NCI-H1436 (cell line): ENCODE results near the gene TMSB10.

Experiments
- DNase-seq: peaks from one replicate; lab custom pipeline; 2025; lab: John Stamatoyannopoulos, UW

The TMSB10 gene

DNA sequence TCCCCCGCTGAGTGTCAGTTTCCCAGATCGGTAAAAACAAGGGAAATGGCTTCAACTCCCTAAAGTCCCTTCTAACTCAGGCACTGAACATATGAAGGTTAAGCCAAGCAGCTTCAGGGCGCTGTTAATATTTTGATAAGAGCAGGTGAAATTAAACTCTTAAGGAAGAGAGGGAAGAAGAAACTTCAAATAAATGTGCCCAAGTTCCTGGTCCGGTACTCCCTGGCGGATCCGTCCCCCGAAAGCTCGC, 25.1 kb upstream of the TMSB10 start:
- DNase-seq = no peak

DNA sequence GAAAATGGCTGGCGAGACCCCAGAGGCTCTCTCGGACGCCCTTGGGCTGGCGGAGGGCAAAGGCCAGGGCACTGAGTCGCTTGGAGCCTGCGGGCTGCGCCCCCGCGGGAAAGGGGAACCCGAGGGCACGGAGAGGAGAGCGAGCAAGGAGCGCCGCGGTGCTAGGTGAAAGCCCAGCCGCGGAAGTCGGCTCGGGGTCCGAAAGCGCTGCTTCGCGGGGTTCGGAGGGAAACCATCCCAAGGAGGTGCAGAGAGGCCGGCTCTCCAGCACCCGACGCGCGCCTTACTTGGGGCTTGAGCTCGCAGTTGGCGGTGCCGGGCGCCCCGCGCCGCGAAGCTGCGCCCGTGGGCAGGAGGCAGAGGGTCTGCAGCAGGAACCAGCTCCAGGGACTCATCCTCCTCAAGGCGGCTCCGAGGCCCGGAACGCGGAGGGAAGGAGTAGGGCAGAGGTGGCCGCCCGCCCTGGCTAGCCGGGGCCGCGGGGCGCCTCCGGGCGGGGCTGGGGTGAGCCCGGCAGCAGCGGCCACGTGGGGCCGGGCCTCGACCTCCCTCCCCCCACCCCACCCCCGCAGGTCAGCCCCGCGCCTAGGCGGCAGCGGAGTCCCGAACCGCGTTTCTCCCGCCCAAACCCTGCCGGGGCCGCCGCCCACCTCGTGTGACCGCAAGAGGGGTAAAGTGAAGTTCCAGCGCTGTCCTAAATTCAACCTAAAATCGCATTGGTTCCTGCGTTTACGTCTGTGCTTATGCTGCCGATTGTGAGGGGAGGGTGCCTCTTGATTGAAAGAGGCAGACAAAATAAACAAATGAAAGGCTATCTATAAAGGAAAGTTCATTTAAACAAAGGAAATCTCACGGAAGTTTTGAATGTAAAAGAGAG, 24.6 kb upstream of the TMSB10 start, which contains the start of gene TRABD2A:
Gene TRABD2A (minus strand): TSS at position 440 of the 877 bp plus-strand sequence. CDS start 45 bp downstream, at position 395.
- DNase-seq = no peak

DNA sequence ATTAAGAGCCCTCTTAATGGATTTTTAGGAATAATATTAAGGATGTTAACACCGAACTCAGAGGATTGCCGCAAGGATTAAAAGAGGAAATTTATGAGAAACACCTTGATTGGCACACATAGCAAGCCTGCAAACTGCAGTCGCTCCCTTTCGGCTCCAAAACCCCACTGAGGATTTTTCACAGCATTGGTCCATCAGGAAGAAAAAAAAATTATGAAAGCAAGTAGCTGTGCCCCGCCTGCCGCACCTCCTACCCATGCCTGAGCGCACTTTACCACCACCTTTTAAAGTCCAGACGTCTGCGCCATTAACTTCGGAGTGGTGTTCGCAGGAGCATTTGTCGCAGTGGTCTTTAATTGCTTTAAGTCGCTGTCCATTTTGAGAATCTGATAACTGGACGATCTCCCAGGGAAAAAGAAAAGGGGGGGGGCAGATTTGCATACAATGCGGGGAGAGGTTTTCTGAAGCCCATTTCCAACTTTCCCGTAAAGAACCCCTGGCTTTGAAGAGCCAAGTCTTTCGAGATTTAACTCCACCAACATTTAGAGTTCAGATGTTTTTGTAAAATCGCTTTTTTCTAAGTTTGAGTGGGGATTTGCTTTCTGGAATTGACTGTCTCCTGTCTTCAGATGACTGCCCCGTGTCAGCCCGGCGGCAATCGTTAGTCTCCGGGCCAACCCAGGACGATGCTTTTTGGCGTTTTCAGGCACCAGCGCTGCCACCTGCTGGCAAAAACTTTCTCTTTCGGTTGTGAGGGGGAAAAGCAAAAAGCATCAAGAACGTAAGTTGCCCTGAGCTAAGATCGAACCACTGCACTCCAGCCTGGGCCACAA, 23.7 kb upstream of the TMSB10 start:
- peak; percentile 26 for DNase-seq

DNA sequence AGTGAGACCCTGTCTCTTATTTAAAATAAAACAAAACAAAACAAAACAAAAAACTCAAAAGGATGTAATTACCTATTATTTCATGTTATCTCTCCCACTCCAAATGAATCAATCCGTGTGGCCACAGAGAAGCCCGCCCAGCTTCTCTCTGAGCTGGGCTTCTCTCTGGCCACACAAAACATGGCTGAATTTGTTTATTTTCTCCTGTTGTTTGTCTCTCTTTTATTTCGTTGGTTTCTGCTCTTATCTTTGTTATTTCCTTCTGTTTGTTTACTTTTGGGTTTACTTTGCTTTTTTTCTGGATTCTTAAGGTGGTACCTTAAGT, 23.1 kb upstream of the TMSB10 start:
- no peak for DNase-seq

DNA sequence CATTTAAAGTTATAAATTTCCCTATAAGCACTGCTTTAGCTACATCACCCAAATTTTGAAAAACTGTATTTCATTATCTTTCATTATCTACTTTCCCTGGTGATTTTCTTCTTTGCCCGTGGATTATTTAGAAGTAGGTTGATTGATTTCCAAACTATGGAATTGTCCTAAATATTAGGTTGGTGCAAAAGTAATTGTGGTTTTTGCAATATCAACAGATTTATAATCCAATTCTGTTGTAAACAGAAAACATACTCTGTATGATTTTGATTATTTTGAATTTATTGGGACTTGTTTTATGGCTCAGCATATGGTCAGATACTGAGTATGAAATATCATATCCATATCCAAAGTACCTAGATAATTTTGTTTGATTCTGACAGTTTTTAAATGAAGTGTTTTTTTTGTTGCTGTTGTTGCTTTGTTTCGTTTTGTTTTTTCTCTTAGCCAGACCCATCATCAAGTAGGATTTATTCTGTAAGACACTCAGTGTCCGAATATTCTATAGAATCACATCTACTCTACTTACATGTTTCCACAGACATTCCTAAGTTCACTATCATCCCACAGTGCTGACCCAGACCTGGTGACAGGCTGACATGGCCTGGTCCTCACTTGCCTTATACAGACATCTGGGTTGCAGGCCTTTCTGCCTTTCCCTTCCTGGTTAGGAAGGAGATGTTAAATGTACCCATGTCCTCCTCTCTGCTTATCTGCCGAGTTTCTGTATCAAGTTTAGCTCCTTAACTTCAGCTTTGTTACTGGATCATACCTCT, 22.5 kb upstream of the TMSB10 start:
- DNase-seq = no peak

DNA sequence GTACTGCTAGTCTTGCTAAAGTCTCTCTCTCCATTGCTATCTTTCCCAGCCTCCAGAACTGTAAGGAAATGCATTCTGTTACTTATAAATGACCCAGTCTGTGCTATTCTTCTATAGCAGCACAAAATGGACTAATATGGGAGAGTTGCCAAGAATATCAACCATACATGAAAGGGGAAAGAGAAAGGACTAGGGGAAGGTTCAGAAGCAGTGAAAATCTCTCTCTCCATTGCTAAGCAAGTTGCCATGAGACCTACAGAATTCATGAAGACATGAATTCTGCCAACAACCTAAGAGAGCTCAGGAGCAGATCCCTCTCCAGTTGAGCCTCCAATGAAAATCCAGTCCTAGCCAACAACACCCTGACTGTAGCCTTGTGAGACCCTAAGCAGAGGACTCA, 21.0 kb upstream of the TMSB10 start:
- DNase-seq = no peak

DNA sequence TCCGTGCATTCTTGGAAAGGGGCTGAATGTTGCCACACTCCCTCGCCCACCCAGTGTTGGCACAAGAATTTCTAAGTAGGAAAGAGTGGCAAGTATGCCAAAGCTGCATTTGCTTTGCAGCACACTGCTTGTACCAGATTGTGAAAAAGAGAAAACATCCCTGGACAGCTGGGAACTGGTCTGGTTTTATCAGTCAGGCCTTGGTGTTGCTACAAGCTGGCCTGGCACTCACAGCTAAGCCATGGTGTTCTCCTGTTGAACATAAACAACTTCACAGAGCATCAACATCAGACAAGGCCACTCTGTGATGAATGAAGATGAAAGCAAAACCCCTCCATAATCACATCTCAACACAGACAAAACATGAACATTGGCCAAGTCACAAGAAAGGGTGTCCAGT, 20.3 kb upstream of the TMSB10 start:
- DNase-seq = no peak

DNA sequence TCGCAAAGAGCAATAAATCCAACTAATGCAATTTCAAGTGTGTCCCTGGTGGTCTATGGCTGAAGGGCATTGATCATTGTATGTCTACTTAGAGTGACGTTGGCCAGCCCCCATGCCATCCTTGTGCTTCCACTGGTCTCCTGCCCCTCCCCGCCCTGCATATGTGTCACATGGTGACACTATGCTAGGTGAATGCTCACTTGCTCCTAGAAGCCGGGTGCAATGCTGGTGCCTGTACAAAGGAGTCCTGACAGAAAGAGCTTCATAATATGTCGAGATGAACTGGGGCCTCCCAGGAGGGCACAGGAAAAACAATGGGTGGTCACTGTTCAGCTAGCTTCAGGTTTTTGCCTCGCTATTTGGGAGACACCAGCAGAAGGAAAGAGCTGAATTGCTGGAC, 18.7 kb upstream of the TMSB10 start:
- DNase-seq = no peak

DNA sequence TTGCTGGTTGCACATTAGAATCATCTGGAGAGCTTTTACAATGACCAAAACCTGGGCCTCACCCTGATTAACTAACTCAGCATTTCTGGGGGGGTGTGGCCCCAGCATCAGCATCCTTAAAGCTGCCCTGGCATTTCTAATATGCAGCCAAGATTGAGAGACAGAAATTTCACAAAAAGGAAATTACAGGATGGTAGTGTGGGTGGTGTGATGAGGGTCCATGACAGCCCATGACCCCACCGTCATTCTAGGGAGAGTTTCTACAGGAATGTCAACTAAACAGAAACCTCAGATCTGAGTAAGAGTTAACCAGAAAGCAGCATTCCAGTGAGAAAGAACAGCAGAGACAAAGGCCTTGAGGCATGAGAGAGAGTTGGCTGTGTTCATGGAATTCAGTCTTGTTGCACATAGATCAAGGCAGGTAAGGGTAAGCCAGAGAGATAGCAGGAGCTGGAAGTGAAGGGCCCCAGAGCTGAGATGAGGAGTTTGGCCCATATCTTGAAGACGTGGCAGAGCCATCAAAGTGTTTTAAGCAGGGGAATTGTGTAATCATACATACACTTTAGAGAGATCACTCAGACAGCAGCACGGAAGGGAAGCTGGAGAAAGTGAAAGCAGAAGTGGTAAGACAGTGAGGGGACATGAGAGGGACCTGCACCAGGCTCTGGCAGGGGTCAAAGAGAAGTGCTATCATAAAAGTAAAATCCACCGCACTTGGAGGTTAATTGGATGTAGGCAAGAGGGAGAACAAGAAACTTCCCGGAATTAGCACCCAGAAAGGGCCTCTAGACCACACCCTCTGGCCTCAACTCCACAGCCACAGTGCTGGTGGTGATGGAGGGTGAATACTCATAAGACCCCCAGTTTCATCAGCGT, 16.8 kb upstream of the TMSB10 start:
- no peak for DNase-seq

DNA sequence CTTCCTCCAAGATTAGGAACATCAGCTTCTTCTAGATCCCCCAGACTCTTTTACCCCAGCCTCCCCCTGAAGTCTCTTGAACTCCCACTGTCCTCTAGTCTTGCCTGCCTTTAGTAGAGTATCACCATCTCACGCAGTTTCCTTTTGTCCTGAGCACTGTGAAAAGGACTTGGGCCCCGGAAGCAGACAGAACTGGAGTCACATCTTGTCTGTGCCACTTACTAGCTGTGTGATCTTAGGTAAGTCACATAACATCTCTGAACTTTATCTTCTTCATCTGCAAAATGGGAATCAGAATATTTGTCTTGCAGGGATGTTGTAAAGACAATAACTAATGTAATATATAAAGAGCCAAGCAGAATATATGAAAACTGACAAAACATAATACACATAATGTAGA, 16.1 kb upstream of the TMSB10 start:
- no peak for DNase-seq

DNA sequence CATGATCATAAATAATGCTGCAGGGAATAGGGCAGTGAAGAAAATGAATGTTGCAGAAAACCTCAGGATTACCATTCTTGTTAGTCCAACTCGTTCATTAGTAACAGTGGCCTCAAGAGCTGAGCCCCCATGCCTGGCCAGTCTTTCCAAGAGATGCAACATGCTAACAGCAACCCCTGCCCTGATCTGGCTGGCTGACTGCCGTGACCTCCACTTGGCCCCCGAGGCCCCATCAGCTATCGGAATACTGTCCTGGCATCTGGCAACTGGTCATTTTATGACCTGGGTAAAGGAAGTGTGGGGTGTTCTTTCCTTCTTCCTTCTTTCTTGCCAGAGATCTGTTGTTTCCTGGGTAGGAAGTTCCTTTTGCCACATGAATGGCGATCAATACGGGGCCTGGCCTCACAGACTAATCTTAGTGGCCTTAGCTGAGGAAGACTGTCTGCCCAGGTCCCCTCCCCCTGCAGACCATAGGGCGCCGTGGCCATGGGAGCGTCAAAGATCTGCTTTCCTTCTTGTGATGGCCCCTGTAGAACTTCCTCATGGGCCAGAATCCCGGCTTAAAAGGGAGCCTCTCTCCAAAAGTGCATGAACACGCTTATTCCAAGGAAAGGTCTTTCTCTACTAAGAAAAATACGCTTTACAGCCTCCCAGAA, 14.0 kb upstream of the TMSB10 start:
- no peak for DNase-seq

DNA sequence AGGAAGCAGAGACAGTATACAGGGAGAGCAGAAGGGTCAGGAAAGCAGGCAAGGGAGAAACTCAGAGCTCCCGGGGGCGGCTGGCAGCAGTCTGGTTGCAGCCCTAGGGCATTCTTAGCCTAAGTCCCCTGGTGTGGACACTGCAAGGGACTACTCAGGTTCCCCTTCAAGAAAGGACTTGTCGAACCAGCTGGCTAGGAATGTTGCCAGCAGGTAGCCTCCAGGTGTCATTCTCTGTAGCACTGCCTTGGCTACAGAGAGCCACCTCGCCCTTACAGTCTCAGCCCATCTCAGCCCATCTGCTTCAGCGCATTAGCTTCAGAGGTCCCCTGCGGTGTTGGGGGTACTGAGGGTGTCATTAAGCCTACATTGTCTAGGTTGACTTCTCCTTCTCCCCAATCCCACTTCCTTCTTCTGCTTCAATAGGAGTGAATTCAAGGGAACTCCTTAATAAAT, 11.3 kb upstream of the TMSB10 start:
- DNase-seq = no peak

DNA sequence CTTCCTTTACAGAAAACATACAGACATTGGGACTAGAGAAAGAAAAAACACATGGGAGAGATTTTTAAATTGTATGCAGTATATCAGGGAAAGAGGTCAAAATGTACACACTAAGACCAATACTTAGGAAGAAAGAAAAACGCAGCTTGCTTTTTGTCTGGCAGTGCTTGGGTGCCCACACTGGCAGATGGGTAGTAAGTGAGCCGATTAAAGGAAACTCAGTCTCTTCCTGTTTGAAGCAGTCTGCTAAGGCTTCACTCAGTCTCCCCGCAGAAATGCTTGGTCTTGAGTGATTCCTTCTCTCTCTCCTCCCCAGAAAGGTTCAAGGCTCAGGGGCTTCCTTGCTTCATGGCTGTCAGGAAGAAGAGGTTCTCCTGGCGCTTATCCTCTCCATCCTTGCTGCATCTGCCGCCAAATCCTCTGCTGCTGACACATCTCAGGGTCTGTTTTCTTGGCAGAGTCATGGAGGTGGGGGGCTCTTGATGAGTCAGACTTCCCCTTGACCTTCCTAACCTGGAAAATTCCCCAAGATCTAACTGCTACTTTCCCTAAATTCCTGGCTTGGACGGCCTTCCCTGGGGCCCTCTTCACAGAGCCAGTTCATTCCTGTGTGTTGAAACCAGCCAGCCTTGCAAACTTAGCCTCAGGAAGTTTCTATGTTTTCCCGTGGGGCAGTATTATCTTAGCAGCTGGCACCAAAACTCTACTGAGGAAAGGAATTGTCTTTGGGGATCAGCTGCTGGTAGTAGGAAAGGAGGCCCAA, 10.5 kb upstream of the TMSB10 start:
- DNase-seq = no peak

DNA sequence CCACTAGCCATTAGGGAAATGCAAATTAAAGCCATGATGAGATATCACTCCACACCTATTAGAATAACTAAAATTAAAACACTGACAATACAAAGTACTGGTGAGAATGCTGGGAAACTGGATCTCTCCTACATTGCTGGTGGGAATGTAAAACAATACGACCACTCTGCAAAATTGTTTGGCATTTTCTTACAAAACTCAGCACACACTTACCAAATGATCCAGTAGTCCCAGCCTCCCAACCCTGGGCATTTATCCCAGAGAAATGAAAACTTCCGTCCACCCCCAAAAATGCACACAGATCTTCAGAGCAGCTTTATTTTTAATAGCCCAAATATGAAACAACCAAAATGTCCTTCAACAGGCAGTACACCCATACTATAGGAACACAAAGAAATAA, 8.9 kb upstream of the TMSB10 start:
- DNase-seq = no peak

DNA sequence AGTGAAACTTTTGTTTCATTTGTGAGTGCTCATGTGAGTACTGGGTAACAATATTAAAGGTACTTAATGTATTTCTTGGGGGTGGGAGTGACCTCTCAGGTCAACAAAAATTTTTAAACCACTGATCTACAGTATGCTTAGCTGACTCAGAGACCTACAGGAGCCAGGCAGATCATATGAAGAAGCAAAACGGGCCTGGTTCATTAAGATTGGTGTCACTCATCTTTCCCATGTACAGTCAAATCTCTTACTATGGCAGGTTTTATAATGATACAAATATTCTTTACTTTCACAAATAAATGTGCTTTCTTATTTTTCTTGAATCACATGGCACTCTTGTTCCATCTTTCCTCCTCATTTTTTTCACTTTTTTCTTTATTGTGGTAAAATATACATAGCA, 7.7 kb upstream of the TMSB10 start:
- no peak for DNase-seq

DNA sequence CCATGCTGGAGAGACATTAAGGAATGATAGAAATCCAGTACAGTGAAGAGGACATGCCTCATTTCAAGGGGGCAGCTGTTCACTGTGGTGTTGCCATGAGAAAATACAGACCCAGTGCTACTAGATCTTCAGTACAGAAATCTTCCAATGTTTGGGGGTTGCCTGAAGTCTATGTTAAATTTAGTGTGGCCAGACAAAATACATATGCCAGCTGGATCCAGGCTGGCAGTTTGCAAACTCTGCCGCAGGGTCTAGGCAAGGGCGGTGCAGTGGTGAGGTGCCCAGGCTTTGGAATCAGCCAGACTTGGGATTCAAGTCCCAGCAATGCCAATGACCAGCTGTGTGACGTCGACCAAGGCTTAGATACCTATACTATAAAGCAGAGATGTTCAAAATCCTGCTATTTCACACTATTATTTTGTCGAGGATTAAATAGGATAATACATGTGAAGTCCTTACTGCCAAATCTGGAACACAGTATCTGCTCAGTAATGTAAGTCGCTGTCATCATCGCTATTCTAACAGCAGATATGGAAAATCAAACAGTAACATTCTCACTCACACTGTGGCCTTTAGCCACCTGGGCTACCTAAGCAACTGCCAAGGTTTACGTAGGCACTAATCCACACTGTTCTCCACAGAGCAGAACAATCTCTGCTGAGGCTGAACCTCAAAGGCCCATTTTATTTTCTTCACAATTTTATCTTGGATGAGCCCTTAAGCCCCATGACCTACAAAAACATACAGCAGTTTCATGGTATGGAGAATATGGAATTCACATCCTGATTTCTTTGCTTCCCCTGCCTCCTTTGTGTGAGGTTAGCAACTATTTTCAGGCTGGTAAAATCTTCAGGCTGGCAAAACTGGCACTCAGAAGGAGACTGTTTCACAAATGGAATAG, 5.9 kb upstream of the TMSB10 start:
- DNase-seq = no peak

DNA sequence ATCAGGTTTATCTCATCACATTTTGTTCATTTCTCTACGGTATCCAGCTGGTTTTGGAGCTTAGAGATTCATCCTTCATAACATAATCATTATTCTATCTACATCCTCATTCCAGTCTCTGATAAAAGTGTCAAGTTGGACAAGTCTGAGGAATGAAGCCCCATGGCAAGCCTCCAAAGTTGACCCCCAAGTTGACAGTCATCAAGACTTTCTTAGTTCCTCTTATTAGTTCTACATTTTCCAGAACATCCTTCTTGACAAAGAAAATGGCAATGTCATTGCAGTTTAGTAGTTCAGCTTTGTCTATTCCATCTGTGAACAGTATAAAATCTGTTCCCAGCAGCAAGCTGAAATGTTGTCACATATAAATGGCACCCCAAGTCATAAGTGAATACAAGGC, 4.5 kb upstream of the TMSB10 start:
- DNase-seq = no peak

DNA sequence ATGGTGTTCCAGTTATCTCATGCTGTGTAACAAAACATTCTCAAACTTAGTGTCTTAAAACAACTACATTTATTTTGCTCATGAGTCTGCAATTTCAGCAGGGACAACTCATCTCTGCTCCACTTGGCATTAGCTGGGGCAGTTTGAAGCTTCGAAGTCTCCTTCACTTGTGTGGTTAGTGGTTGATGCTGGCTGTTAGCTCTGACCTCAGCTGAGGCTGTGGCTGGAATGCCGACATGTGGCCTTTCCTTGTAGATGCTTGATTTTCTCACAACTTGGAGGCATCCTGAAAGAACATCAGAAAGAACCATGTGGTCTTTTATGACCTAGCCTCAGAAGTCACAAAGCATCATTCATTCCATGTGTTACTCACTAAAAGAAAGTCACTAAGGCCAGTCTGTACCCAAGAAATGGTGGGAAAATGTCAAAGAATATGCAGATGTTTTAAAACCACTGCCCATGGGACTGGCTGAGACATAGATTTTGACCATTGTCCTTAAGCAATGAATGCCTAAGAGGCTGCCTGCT, 3.8 kb upstream of the TMSB10 start:
- no peak for DNase-seq

DNA sequence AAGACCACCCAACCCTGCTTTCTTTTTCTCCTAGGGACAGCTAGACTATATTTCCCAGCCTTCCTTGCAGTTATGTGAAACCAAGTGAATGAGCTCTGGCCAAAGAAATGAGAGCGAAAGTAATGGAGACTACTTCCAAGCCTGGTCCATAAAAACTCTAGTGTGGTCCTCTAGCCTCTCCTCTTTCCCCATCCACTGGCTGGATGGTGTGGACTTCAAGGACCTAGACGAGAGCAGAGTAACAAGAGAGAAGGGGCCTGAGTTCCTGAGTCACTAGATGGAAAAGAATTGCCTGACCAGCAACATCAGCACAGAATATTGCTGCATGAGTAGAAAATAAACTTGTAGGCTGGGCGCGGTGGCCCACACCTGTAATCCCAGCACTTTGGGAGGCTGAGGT, 2.9 kb upstream of the TMSB10 start:
- no peak for DNase-seq
